Measurements from ENCODE around the gene ANKRD13B. TPM values are rescaled to one million over a fixed set of nuclear protein-coding genes. Genes with fewer than 3 reads are reported as not detected.

ANKRD13B gene
- total RNA-seq, 1 donor from 2014 or later, result 2.8 TPM

- Histone ChIP-seq H3K4me2 (peak within 1 kb of the TSS; percentile 97), H2AFZ (replicated peaks) (peak within 1 kb of the TSS; percentile 94), H3K79me2 (ENCODE audit: low read depth) (no peaks in the 10 kb centered on the region), H3K9me3 (ENCODE audit: low read depth) (no peaks in the 10 kb centered on the region), H3K36me3 (no peaks in the 10 kb centered on the region), H3K27me3 (peaks cover 67% of the 10 kb centered on the region), H4K20me1 (ENCODE audit: low read depth) (no peaks in the 10 kb centered on the region), H3K9ac (no peak within 1 kb of the TSS), H3K4me1 (peaks cover 10% of the 10 kb centered on the region), H3K4me3 (peak within 1 kb of the TSS; percentile 75), H3K27ac (no peak within 1 kb of the TSS), H3F3A (ENCODE audit: low read depth) (peaks cover 24% of the 10 kb centered on the region)
- DNase-seq (ENCODE audit: low spot score), result peak; percentile 92
- Mint-ChIP-seq H3K4me3 (peak within 1 kb of the TSS; percentile 85), H3K27ac (no peak within 1 kb of the TSS), H3K4me1 (peaks cover 20% of the 10 kb centered on the region), H3K9me3 (no peaks in the 10 kb centered on the region), H3K36me3 (peaks cover 3% of the 10 kb centered on the region), H3K27me3 (ENCODE audit: insufficient read depth, low read depth) (peaks cover 21% of the 10 kb centered on the region)
- TF ChIP-seq EZH2 (IDR thresholded peaks at IDR 0.05), result peak; percentile 68
- TF ChIP-seq CTCF (IDR thresholded peaks at IDR 0.05), result no peak
- peak; percentile 48 for TF ChIP-seq EZH2phosphoT487 (IDR thresholded peaks at IDR 0.05)
These were observed 29.7 kb downstream of the ANKRD13B start, which contains the start of gene CORO6 for GRCh38 chr17:29622337-29623282. TSS of gene CORO6 (minus strand) at chr17:29622912. CDS start at chr17:29621421, 1,491 bp downstream.

GRCh38 chr17:29623283-29623647, 30.3 kb downstream of the ANKRD13B start:
- TF ChIP-seq CTCF (IDR thresholded peaks at IDR 0.05) (no peak), EZH2 (IDR thresholded peaks at IDR 0.05) (no peak), EZH2phosphoT487 (IDR thresholded peaks at IDR 0.05) (peak; percentile 8)
- Mint-ChIP-seq H3K27ac (no peak overlapping the region), H3K4me3 (peak overlapping the region; percentile 85), H3K4me1 (peaks cover 20% of the 10 kb centered on the region), H3K27me3 (ENCODE audit: insufficient read depth, low read depth) (peaks cover 19% of the 10 kb centered on the region), H3K36me3 (peaks cover 3% of the 10 kb centered on the region), H3K9me3 (no peaks in the 10 kb centered on the region)
- peaks cover 10% of the 10 kb centered on the region for H3K4me1 ChIP-seq
- H4K20me1 ChIP-seq (ENCODE audit: low read depth), result no peaks in the 10 kb centered on the region
- H3K36me3 ChIP-seq, result no peaks in the 10 kb centered on the region
- peak overlapping the region; percentile 75 for H3K4me3 ChIP-seq
- no peaks in the 10 kb centered on the region for H3K9me3 ChIP-seq (ENCODE audit: low read depth)
- DNase-seq (ENCODE audit: low spot score), result no peak
- H2AFZ ChIP-seq (replicated peaks), result peak overlapping the region; percentile 94
- H3K4me2 ChIP-seq, result peak overlapping the region; percentile 97
- no peak overlapping the region for H3K9ac ChIP-seq
- no peaks in the 10 kb centered on the region for H3K79me2 ChIP-seq (ENCODE audit: low read depth)
- H3F3A ChIP-seq (ENCODE audit: low read depth), result peaks cover 21% of the 10 kb centered on the region
- peaks cover 61% of the 10 kb centered on the region for H3K27me3 ChIP-seq
- no peak overlapping the region for H3K27ac ChIP-seq

GRCh38 chr17:29624586-29624985, 31.7 kb downstream of the ANKRD13B start:
- peaks cover 47% of the 10 kb centered on the region for H3K27me3 ChIP-seq
- H3K27ac ChIP-seq, result no peak overlapping the region
- H3K27ac Mint-ChIP-seq, result no peak overlapping the region

More at GRCh38 chr17:29624586-29624985, 31.7 kb downstream of the ANKRD13B start:
- H3F3A ChIP-seq (ENCODE audit: low read depth), result peaks cover 14% of the 10 kb centered on the region
- no peak overlapping the region for H3K4me2 ChIP-seq
- H3K36me3 ChIP-seq, result no peaks in the 10 kb centered on the region
- Mint-ChIP-seq H3K36me3 (peaks cover 3% of the 10 kb centered on the region), H3K27me3 (ENCODE audit: insufficient read depth, low read depth) (peaks cover 16% of the 10 kb centered on the region), H3K9me3 (no peaks in the 10 kb centered on the region), H3K4me1 (peaks cover 25% of the 10 kb centered on the region), H3K4me3 (no peak overlapping the region)
- no peaks in the 10 kb centered on the region for H3K79me2 ChIP-seq (ENCODE audit: low read depth)
- H3K9me3 ChIP-seq (ENCODE audit: low read depth), result no peaks in the 10 kb centered on the region
- no peak for DNase-seq (ENCODE audit: low spot score)
- no peaks in the 10 kb centered on the region for H4K20me1 ChIP-seq (ENCODE audit: low read depth)
- no peak overlapping the region for H3K9ac ChIP-seq
- peaks cover 10% of the 10 kb centered on the region for H3K4me1 ChIP-seq
- TF ChIP-seq CTCF (IDR thresholded peaks at IDR 0.05) (no peak), EZH2phosphoT487 (IDR thresholded peaks at IDR 0.05) (no peak), EZH2 (IDR thresholded peaks at IDR 0.05) (no peak)
- no peak overlapping the region for H2AFZ ChIP-seq (replicated peaks)
- H3K4me3 ChIP-seq, result no peak overlapping the region
